ENCODE data around the gene SYNC.

SYNC gene

DNA sequence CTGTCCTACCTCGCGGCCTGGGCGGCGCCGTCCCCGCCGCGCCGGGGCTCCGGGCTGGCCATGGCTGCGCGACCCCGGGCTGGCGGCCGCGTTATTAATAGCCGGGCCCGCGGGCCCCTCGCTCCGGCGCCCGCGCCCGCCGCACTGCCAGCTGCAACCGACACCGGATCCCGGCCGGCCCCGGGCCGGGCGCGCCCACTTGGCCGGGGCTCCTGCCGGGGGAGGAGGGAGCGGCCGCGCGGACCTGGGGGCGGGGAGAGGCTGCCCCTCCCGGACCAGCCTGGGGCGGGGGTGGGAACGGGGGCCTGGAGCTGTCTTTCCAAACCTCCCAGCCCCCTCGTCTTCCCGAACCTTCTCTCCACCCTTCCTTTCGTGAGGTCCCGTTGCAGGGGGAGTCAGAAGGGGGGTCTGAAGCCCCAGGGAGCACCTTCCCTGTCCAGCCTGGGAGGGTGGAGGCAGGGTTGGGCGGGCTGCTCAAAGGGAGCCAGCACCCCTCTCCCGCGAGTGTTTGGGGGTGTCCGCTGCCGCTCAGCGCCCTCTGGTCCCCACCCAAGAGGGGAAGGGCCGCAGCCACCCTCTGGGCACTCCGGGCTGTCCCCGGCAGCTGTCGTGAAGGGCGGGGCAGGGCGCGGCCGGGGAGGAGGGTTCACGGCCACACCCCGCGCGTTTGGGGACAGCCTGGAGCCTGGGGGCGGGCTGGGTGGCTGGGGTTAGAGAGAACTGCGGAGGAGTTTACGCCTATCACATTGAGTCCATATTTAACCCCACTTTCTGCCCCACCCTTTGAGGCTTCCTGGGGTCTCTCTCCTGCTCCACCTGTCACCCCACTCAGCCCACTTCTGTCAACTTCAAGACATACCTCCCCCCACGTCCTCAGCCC, at the start of gene SYNC:
TSS of gene SYNC (minus strand) at position 172 of the 880 bp plus-strand sequence. CDS start at position 62, 110 bp downstream.
- DNase-seq (ENCODE audit: low read depth in 2 of 3, low spot score in 1 of 3): no peak

DNA sequence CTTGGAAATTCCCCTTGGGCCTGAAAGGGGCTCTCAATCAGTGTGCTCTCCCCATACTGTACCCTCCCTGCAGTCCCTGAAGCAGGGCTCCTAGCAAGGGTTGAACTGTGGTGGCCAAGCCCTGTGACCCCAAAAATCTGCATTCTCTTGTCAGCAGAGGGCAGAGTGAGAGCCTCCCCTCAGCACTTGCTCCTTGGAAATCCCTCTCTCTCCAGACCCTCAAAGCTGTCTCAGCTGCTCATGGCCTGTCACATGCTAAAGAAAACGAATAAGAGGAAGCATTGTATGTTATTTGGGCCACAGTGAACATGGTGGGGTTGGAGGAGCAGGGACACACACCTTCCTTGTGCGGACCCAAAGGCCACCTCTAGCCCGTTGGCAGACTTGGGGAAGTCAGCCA, 47.2 kb upstream of the SYNC start:
- DNase-seq (ENCODE audit: low read depth in 2 of 3, low spot score in 1 of 3): no peak

DNA sequence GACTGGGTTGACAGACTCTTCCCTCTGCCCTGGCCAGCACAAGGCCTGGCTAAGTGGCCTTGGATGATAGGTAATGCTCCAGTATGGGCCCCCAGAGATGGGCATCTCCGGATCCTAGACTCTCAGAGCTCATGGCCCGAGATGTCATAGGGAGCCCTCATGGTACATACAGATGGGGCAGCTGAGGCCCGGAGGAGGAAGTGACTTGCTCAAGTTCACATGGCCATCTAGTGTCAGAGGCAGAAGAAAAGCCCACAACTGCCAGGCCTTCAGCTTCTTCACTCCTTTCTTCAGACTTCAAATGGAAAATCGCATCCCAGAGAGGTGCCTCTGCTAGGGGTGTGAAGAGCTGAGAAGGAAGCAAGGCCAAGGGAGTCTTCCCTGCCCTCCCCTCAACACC, 46.8 kb upstream of the SYNC start:
- no peak for DNase-seq (ENCODE audit: low read depth in 2 of 3, low spot score in 1 of 3)

DNA sequence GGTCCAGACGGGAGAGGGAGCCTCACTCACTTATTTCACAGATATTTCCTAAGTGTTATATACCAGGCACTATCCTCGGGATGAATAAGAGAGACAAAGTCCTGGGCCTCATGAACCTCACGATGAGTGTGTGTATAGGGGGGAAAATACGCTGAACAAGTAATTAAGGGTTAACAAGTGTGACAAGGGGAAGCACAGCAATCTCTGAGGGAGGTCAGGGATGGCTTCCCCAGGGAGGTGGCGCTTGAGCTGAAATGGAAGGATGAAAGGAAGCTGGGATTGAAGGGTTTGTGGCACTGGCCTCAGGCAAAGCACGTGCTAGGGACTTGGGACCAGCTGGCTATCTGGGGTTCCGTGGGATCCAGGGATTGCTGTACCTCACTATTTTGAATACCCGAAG, 46.4 kb upstream of the SYNC start:
- no peak for DNase-seq (ENCODE audit: low read depth in 2 of 3, low spot score in 1 of 3)

DNA sequence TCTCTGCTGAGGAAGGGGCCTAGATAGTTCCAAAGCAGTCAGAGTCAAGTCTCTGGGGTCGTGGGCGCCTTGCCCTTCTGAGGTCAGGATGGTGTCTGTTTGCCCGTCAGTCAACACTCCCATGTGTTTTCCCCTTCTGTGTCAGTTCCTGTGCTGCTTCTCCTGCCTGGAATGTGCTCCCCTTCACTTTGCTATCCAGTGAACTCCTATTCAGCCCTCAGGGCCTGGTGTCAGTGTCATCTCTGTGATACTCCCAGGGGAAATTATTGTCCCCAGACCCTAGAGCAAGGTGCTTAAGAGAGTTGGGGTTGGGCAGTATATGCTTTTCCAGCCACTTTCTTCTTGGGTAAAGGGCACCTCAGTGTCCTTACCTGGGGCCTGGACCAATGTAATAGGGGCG, 45.8 kb upstream of the SYNC start:
- DNase-seq (ENCODE audit: low read depth in 2 of 3, low spot score in 1 of 3): no peak

DNA sequence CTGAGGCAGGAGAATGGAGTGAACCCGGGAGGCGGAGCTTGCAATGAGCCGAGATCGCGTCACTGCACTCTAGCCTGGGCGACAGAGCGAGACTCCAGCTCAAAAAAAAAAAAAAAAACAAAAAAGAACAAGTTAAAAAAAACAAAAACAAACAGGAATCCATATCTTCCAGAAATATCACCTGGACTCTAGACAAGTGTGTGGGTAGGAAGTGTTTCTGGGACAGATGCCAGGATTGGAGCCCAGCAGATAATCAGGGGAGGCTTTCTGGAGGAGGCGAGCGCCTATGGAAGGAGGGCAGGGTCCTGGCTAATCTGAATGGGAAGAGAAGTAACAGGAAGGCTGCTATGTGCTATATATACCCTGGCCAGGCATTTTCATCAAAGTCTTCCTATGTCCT, 43.6 kb upstream of the SYNC start:
- DNase-seq (ENCODE audit: low read depth in 2 of 3, low spot score in 1 of 3): no peak

DNA sequence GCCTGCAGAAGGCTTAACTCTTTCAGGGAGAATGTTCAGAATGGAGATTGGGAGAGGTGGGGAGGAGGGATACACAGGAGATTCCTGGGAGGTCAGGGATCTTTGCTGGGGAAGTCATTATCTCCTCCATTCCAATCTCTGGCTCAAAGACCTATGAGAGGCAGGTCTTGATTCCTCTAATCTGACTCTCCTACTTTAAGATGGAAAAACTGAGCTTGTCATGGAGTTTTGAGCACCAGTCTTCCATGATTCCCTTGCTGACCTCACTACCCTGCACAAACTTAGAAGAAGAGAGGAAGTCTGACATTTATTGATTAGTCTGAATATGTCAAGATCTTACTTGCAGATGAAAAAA, 41.5 kb upstream of the SYNC start:
- no peak for DNase-seq (ENCODE audit: low read depth in 2 of 3, low spot score in 1 of 3)

DNA sequence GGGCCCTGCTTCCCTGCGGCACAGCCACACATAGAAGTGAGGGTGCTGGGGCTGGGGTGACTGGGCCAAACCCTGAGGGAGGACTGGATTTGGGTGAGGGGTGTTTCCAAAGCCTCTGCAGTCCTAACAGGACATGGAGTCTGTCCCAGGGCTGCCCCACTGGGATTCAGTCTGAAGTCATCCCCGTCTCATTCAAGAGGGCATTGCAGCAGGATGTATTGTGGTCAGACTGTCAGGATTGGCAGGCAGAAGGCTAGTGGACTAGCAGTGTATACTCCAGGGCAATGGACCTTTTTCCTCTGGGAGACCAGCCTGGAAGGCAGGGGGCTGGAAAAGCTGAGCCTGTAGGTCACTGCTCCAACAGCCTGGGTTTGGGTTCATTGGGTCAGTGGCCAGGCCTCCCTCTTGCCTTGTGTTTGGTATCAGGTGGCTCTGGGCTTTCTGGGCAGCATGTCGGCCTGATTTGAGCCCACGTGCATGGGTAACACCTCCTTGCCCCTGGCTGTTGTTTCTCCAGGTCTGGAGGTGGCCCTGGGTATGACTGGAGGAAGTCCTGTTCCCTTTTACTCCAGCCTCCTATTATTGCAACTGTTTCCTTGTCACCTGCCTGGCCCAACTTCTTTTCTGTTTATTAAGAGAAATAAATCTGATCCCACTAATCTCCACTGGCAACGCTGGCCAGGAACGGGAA, 41.0 kb upstream of the SYNC start:
- DNase-seq (ENCODE audit: low read depth in 2 of 3, low spot score in 1 of 3): no peak

DNA sequence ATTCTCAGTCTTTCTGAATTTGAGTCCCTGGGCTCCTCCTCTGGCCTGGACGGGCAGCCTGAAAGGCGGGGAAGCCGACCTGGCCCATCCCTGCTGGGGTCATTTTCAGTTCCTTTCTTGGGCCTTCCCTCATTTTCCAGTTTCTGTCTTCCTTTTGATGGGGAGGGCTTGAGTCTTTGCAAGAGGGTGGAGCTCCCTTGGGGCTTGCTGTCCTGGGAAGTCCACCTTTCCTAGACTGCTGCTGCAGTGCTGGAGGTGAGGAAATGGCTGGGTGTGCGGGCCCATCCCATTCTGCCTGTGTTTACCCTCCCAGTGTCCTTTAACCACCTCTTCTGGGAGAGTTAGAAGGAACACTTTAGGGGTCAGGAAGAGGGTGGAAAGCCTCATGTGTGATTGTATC, 40.4 kb upstream of the SYNC start:
- no peak for DNase-seq (ENCODE audit: low read depth in 2 of 3, low spot score in 1 of 3)

DNA sequence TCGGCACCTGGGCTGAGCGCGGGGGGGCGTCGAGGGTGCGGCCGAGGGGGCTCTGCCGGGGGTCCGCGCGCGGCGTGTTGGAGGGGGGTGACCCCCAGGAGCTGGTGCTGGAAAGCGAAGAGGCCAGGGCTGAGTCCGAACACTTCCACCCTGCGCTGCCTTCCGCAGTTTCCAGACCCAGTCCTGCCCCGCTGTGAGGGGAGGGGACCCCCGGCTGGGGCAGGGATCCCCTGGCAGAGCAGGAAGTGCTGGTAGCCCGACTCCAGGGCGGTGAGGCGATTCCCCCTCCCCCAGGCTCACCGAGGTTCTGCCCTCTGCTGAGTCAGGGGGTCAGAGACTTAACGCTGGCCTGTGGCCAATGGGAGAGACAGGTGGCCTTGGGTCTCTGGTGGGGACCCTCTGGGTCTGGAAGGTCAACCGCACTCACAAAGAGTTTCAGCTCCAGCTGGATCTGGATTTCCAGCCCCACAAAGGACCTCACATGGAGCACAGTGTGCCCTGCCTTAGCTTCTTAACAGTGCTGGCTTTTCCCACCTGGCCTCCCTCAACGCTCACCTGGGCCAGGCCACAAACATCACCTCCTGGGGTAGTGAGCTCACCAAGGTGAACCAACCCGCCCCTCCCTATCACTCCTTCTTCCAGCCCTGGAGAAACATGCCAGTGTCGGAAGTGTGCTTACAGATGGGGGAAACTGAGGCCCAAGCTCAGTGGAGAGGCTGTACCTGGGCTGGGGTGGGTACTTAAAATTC, 39.8 kb upstream of the SYNC start:
- DNase-seq (ENCODE audit: low read depth in 2 of 3, low spot score in 1 of 3): no peak

DNA sequence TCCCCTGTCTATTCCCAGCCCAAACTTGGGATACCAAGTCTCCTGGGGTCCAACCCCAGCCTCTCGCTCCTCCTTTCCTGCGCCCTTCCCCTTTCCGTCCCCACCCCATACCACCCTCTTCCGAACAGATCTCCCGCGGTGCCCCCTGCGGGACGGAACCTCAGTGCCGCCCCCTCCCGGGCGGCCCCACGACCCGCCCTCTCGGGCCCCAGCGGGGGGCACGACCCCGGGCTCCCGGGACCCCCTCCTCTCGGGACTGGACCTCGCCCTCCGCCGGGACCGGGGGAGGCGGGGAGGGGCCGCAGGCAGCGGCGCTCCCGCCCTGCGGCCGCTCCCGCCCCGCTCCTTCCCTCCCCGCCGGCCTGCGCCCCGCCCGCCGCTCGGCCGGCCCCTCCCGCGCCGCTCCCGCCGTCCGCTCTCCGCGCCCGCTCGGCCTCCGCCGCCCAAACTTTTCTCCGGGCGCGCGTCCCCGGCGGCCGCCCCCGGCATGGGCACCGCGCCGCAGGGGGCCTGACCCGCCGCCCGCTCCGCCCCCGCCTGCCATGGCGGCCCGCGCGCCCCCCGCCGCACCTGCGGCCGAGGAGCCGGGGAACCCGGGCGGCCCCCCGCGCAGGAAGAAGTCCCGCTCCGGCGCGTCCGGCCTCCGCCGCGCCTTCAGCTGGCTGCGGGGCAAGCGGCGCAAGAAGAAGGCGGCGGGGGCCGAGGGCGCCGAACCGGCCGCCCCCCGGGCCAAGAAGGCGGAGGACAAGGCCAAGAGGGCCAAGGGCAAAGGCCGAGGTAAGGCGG, 39.0 kb upstream of the SYNC start:
- DNase-seq (ENCODE audit: low read depth in 2 of 3, low spot score in 1 of 3): no peak

DNA sequence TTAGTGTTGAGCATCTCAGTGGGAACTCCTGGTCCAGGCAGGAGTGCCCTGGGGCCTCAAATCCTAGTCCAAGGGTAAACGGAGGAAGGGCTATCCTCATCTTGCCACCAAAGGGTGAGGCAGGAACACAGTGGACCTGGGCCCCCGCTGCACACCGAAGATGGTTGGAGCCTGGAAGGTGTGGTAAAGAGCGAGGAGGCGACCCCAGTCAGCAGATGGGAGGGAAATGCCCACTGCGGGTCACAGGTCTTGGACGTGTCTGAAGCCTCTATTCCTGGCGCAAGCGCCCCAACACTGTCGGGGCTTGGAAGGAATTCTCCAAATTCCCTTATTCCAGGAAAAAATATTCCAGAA, 38.5 kb upstream of the SYNC start:
- DNase-seq (ENCODE audit: low read depth in 2 of 3, low spot score in 1 of 3): no peak

DNA sequence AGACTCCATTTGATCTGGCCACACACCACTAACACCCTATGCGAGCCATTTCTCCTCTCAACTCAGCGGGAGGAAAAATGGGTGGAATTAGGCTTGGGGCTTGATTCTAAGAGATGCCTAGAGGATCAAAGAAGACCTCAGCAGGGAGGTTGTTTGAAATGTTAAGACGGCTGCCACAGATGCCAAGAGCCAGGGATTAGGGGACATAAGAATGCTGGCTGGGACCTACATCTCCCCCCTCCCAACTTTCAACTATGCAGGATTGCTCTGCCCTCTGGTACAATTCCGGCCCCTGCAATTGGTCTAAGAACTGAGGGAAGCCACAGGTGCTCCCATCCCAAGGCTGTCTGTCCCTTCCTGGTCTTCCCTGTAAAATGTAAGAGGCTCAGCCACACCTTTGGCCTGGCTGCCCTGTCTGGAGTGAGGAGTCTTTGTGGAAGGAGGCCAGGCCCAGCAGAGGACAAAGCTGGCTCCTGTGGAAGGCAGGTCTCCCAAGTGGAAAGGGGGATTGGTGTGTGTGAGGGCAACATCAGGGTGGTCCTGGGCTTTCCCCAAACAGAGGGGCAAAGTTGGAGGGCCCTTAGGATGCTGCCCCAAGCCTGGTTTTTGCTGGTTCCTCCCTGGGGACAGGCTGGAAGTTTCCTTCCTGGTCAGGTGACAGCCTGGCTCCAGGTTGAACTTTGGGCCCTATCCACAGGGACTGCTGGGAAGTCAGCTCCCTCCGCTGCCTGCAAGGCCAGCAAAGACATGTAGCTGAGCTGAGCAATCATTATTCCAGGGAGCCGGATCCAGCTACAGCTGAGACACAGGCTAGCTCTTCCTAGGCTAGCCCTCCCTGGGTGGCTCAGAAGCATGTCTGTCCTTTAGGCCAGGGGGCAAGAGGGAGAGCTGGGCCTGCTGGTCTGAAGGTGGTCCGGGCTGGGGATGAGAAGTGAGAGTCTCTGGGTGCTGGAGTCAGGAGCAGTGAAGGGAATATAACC, 34.5 kb upstream of the SYNC start:
- DNase-seq (ENCODE audit: low read depth in 2 of 3, low spot score in 1 of 3): no peak

DNA sequence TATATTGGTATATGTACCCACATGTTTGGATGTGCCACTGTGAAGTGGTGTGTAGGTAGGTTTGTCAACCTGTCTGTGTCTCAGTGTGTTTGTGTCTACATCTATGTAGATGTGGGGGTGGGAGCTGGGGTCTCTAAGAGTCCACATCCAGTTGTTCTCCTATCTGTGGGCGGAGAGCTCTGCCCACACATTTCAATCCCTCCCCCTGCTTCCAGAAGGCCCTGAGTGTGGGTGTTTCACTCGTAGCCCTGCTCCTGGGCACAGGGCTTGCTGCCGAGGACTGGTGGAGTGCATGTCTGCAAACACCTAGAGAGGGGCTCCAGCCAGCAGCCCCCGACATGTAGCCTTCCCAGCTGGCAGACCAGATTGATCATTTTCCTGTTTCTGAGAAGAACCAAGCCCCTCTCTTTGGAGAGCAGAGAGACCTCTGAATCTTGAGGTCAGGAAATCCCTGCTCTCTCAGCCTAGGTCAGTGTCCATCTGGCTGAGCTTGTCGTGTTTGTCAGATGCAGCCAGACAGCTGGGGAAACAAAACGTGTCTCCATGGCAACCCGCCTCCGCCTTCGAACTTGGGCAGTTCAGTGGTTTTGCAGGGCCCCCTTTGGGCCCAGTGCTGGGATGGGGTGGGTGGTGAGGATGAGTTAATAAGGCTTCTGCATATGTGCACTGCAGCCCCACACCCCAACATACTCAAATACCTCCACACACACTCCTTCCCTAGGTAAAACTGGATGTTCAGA, 31.2 kb upstream of the SYNC start:
- no peak for DNase-seq (ENCODE audit: low read depth in 2 of 3, low spot score in 1 of 3)

DNA sequence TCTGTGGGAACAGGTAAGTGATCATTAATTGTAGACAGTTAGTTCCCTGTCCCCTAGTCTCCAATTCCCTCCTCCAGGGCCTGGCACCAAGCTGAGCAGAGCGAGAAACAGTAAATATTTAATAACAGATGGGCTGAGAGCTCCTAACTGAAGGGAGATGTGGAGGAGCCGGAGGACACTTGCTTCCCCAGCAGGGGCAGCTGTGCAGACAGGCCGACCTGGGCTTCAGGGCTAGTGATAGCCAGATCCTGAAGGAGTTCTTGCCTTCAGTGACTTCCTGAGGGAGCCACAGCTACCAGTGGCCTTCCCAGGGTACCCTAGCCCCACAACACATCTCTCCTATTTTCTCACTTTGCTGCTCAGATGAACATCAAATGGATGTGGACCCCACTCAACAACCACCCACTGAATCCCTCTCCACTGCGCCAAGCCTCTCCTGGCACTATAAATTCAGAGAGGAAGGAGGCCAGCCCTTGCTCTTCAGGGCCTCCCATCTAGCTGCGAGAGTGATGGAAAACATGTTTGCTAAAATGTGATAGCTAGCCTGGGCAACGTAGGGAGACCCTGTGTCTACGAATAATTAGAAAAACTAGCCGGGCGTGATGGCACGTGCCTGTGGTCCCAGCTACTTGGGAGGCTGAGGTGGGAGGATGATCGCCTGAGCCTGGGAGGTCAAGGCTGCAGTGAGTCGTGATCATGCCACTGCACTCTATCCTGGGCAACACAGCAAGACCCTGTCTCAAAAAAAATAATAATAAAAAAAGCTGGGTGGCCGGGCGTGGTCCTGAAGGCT, 26.9 kb upstream of the SYNC start:
- DNase-seq (ENCODE audit: low read depth in 2 of 3, low spot score in 1 of 3): no peak

DNA sequence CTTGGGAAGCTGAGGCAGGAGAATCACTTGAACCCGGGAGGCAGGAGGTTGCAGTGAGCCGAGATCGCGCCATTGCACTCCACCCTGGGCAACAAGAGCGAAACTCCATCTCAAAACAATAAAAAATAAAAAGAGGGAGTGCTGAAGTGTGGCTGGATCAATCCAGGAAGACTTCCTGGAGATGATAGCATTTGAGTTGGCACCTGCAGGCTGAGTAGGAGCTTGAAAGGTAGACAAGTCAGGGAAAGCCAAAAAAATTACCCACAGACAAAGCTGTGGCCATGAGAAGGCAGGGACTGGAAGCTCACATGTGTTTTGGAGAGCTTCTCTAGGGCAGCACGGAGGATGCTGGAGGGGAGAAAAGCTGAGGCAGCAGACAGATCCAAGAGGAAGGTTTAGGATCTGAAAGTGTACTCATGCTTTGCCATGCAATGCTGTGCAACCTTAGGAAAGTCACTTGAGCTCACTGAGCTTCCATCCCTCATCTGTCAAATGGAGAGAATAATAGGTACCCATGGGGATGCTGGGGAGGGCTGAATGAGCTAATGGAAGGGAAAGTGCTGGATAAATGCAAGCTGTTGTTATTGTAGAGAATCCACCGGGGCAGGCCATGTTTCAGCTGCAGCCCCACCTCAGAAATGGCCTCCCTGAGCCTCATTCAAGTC, 26.0 kb upstream of the SYNC start:
- no peak for DNase-seq (ENCODE audit: low read depth in 2 of 3, low spot score in 1 of 3)

DNA sequence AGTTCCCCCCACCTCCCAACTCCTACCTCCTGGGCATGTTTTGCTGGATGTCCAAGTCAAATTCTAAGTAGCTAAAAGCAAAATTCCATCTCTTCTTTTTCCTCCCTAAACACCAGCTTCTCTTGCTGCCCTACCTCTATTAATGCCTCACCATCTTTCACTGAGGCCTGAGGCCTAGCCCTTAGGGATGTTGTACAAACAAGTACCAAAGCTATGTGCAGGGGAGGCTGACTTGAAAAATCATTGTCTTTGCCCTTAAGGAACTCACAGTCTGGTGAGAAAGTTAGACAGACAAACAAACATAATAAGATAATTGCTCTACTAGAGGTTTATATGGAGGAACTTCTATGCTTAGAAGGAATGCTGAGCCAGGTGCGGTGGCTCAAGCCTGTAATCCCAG, 25.3 kb upstream of the SYNC start:
- DNase-seq (ENCODE audit: low read depth in 2 of 3, low spot score in 1 of 3): no peak

DNA sequence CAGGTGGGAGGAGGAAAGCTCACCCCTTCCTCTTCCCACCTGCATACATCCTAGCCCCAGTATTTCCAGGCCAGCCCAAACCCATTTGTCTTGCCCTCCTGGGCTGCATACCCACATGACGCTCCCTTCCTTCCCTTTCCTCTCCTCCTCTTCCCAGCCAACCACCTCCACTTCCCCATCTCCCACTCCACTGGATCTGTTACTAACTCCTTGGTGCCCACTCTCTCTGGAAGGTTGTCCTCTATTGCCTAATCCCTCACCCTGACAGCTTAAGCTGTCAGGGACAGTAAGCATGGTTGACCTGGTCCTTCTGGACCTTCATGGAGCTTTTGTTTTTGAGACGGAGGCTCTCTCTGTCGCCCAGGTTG, 23.0 kb upstream of the SYNC start:
- DNase-seq (ENCODE audit: low read depth in 2 of 3, low spot score in 1 of 3): no peak
